BJ (cell line): ENCODE results near the gene DIO1. TPM values are rescaled to one million over a fixed set of nuclear protein-coding genes. Genes with fewer than 3 reads are reported as not detected.
A peak's percentile ranks its signal among the peaks of the same experiment; 100 is the strongest.

ENCODE experiments used
- CTCF ChIA-PET: fragments of 350-600 bp; formaldehyde crosslinking; extraction: SDS; loops from one replicate; lab custom pipeline; 2021; ENCODE audit warnings: antibody characterized with exemption, inconsistent platforms; lab: Yijun Ruan, JAX
- POLR2A ChIA-PET: fragments of 300-600 bp; sonication (Branson Sonifier 250); formaldehyde crosslinking; extraction: SDS; loops from one replicate; lab custom pipeline; 2021; ENCODE audit warnings: antibody characterized with exemption; lab: Charles Lee
- DNase-seq: peaks from one replicate; pipeline ENCODE4 v3.0.0-alpha.2; 2011; ENCODE audit warnings: low read depth
- H3K27me3 ChIP-seq: 2 replicates; pipeline ENCODE4 v1.6.0; 2011; ENCODE audit warnings: low read length; ENCODE audit not compliant: control insufficient read depth, insufficient read depth
- H3K36me3 ChIP-seq: 2 replicates; pipeline ENCODE4 v1.5.1; 2011; ENCODE audit warnings: low read length; ENCODE audit not compliant: control insufficient read depth, insufficient read depth
- H3K4me3 ChIP-seq: 2 replicates; pipeline ENCODE4 v1.5.1; 2011; ENCODE audit warnings: low read depth, mild to moderate bottlenecking, control low read depth, low read length
- polyA plus RNA-seq: library from polyadenylated mRNA; depleted of rRNA; stranded (reverse); fragments of >200 nt; gene quantifications from 2 replicates; pipeline ENCODE4 v1.2.3, GENCODE V29; 2011; rRNA removed
- TF ChIP-seq, protein P1 (sequence below): IDR thresholded peaks from 2 replicates; pipeline ENCODE4 v1.5.1; 2011; ENCODE audit warnings: low read depth, mild to moderate bottlenecking, control low read depth, inconsistent platforms, low read length, moderate library complexity; ENCODE audit not compliant: insufficient read depth

Gene DIO1
- polyA plus RNA-seq, 1 experiment = not detected

DNA sequence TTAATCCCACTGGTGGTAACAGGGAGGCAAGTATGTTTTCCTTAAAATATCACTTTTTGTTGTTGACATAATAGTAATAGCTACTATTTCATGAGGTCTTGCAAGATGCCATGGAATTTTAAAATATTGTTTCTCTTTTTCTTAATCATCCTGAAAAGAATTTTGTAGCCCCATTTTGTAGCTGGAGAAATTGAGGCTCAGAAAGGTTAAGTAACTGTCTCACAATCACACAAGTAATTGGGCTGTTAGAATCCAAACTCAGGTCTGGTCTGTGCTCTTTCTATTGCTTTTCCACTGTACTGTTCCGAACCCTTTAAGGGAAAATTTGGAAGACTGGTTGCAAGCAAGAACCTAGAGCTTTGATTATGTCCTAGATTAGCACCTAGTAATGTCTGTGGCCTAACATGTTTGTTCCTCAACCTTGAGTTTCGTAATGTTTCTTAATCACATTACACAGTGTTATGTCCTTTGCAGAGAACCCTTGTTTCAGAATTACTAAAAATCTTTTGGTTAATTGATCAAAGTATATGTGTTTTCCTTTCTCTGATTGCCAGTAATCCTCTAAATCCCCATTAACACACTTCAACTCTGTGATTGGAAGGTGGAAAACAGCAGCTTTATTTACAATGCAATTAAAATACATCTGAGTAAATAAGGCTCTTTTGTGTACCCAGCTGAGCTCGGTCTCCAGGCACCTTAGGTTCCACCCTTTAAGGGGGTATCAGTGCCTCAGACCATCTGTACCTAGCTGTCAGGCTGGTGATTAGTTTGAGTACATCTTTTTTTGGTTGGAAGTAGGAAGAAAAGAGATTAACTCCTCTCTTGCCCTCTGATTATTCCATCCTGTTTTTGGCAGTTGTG is 62.6 kb downstream of the DIO1 start:
- POLR2A ChIA-PET = no interaction called here
- Histone ChIP-seq H3K36me3 (peaks cover 12% of the 10 kb centered on the region), H3K27me3 (no peaks in the 10 kb centered on the region), H3K4me3 (no peak overlapping the region)
- CTCF ChIA-PET = interaction anchor here (1.0 to 1.5 kb wide), 3 partner anchors 78 to 96 kb away, joined by 4 to 9 read pairs (median 4); no protein-coding TSS in a partner anchor
- TF ChIP-seq, protein P1, sequence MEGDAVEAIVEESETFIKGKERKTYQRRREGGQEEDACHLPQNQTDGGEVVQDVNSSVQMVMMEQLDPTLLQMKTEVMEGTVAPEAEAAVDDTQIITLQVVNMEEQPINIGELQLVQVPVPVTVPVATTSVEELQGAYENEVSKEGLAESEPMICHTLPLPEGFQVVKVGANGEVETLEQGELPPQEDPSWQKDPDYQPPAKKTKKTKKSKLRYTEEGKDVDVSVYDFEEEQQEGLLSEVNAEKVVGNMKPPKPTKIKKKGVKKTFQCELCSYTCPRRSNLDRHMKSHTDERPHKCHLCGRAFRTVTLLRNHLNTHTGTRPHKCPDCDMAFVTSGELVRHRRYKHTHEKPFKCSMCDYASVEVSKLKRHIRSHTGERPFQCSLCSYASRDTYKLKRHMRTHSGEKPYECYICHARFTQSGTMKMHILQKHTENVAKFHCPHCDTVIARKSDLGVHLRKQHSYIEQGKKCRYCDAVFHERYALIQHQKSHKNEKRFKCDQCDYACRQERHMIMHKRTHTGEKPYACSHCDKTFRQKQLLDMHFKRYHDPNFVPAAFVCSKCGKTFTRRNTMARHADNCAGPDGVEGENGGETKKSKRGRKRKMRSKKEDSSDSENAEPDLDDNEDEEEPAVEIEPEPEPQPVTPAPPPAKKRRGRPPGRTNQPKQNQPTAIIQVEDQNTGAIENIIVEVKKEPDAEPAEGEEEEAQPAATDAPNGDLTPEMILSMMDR = no peak
- DNase-seq = no peak

DNA sequence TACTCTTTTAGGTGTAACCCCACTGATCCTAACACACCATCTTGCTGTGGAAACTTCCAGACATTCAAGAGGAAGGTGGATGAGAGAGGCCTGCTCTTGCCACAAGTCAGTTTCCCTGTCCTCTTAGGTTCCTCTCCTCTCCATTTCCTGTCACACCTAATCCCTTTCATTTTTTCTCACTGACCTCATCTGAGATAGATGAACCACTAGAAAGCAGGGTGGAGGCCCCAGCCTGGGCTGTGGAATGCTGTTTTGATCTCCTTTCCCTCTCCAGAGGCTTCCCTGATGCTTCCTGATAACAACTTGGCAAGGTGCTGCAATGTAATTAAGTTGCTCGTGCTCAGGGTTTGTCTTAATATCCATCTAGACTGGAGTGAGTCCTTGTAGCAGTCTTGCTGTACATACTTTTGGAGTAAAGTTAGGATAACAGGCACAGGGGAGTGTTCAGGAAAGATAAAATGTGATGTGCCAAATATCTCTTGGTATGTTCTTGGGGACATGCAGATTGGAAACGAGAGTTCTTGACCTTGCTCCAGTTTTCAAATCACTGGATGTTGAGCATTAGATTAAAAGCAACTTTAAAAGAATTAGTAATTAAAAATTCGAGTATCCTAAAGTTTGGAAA is 63.3 kb downstream of the DIO1 start:
- POLR2A ChIA-PET = no interaction called here
- Histone ChIP-seq H3K4me3 (no peak overlapping the region), H3K36me3 (peaks cover 8% of the 10 kb centered on the region), H3K27me3 (no peaks in the 10 kb centered on the region)
- DNase-seq = no peak
- CTCF ChIA-PET = interaction anchor here (1.3 to 4.0 kb wide), 4 partner anchors 9 to 96 kb away, joined by 4 to 26 read pairs (median 4); partner anchors contain the start of gene YIPF1
- TF ChIP-seq, protein P1 = no peak

DNA sequence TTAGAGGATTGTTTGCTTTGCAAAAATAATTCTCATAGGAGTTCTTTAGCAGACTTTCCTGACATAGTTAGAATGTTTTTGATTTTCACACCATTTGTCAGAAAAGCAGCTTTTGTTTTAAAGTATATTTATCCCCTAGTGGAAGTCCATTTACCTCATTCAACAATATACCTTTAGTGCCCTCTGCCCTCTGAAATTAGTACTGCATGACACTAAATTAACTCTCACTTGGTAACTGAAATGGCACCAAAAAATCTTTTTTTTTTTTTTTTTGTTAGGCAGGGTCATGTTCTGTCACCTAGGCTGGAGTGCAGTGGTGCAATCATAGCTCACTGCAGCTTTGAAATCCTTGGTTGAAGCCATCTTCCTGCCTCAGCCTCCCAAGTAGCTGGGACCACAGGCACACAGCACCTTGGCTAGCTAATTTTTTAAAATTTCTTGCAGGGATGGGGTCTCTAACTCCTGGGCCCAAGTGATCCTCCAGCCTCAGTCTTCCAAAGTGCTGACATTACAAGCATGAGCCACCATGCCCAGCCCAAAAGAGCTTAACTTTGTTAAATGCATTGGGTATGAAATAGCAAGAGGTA is 65.8 kb downstream of the DIO1 start:
- DNase-seq = no peak
- no peaks in the 10 kb centered on the region for H3K27me3 ChIP-seq
- POLR2A ChIA-PET = no interaction called here
- no peak overlapping the region for H3K4me3 ChIP-seq
- CTCF ChIA-PET = interaction anchor here (0.8 to 4.0 kb wide), 13 partner anchors 9 to 477 kb away, joined by 3 to 50 read pairs (median 4); no protein-coding TSS in a partner anchor
- H3K36me3 ChIP-seq = peaks cover 12% of the 10 kb centered on the region
- TF ChIP-seq, protein P1 = peak; percentile 43

Other genes with a start within 250 kb of the DIO1 start
- 0.86 and 1.9 TPM in 2 replicates for gene GLIS1, start 155.0 kb upstream of the DIO1 start, polyA plus RNA-seq
- 17.5 and 22.7 TPM in 2 replicates for gene NDC1, start 55.9 kb upstream of the DIO1 start, polyA plus RNA-seq
- 40.2 and 55.5 TPM in 2 replicates for gene YIPF1, start 4.4 kb upstream of the DIO1 start, polyA plus RNA-seq
- 12.8 and 38.3 TPM in 2 replicates for gene IFT25, start 51.5 kb downstream of the DIO1 start, polyA plus RNA-seq
- 52.9 and 54.6 TPM in 2 replicates for gene LRRC42, start 52.2 kb downstream of the DIO1 start, polyA plus RNA-seq
- gene LDLRAD1, start 124.0 kb downstream of the DIO1 start, polyA plus RNA-seq = not detected in 2 replicates
- 615 and 873 TPM in 2 replicates for gene TMEM59, start 159.0 kb downstream of the DIO1 start, polyA plus RNA-seq
- 3.7 and 4.1 TPM in 2 replicates for gene TCEANC2, start 159.4 kb downstream of the DIO1 start, polyA plus RNA-seq